Karpas-422 (cell line): ENCODE measurements around the gene AIF1L. TPM values are rescaled to one million over a fixed set of nuclear protein-coding genes. Genes with fewer than 3 reads are reported as not detected.

ENCODE experiments used
- DNase-seq: peaks from one replicate; pipeline ENCODE4 v3.0.0-alpha.2; 2015
- H2AFZ ChIP-seq: fragments of 200-600 bp; sonication (generic); 2 replicates; pipeline ENCODE4 v1.6.1; 2014; ENCODE audit warnings: antibody characterized with exemption, low read length, mixed read lengths
- H3K27ac ChIP-seq: fragments of 200-600 bp; sonication (generic); 2 replicates; pipeline ENCODE4 v1.5.1; 2014; ENCODE audit warnings: mild to moderate bottlenecking, low read length, moderate library complexity
- H3K27me3 ChIP-seq: fragments of 200-600 bp; sonication (generic); 2 replicates; pipeline ENCODE4 v1.6.1; 2014; ENCODE audit warnings: low read length, mixed read lengths
- H3K36me3 ChIP-seq: fragments of 200-600 bp; sonication (generic); 2 replicates; pipeline ENCODE4 v1.6.1; 2014; ENCODE audit warnings: low read length, mixed read lengths; ENCODE audit not compliant: insufficient read depth
- H3K4me1 ChIP-seq: fragments of 200-600 bp; sonication (generic); 2 replicates; pipeline ENCODE4 v1.6.1; 2014; ENCODE audit warnings: mild to moderate bottlenecking, low read length, mixed read lengths
- H3K4me2 ChIP-seq: fragments of 200-600 bp; sonication (generic); 2 replicates; pipeline ENCODE4 v1.6.1; 2014; ENCODE audit warnings: low read length, low read depth, mild to moderate bottlenecking; ENCODE audit not compliant: poor library complexity, severe bottlenecking
- H3K4me3 ChIP-seq: fragments of 200-600 bp; sonication (generic); 2 replicates; pipeline ENCODE4 v1.5.1; 2014; ENCODE audit warnings: mild to moderate bottlenecking, antibody characterized with exemption, low read length, mixed read lengths
- H3K79me2 ChIP-seq: fragments of 200-600 bp; sonication (generic); 2 replicates; pipeline ENCODE4 v1.6.1; 2014; ENCODE audit warnings: mild to moderate bottlenecking, low read length, mixed read lengths
- H3K9ac ChIP-seq: fragments of 200-600 bp; sonication (generic); 2 replicates; pipeline ENCODE4 v1.6.0; 2014; ENCODE audit warnings: low read length
- H3K9me2 ChIP-seq: fragments of 200-600 bp; sonication (generic), shearing (Covaris generic); replicated peaks from 2 replicates; pipeline ENCODE4 v1.6.0; 2014; ENCODE audit warnings: mild to moderate bottlenecking, low read length, moderate library complexity; ENCODE audit not compliant: insufficient read depth
- H3K9me3 ChIP-seq: fragments of 300-700, 200-600 bp; sonication (generic); 2 replicates; pipeline ENCODE4 v1.6.1; 2014; ENCODE audit warnings: low read length, mixed read lengths
- H4K20me1 ChIP-seq: fragments of 200-600 bp; sonication (generic); 2 replicates; pipeline ENCODE4 v1.6.1; 2014; ENCODE audit warnings: mild to moderate bottlenecking, antibody characterized with exemption, low read length, low read depth; ENCODE audit not compliant: insufficient read depth
- total RNA-seq: library from RNA; depleted of rRNA; stranded (reverse); fragments of >200 nt; shearing (Covaris generic); gene quantifications from 2 replicates; pipeline ENCODE4 v1.2.3, GENCODE V29; 2014; ENCODE audit warnings: low replicate concordance

Gene AIF1L
- total RNA-seq, 1 experiment from 2014 or later = not detected

GRCh38 chr9:131072107-131072870 lies 24.0 kb upstream of the AIF1L start:
- no peak overlapping the region for H2AFZ ChIP-seq
- no peaks in the 10 kb centered on the region for H4K20me1 ChIP-seq
- H3K36me3 ChIP-seq = no peaks in the 10 kb centered on the region
- no peaks in the 10 kb centered on the region for H3K9me3 ChIP-seq
- H3K79me2 ChIP-seq = no peaks in the 10 kb centered on the region
- no peak overlapping the region for H3K27ac ChIP-seq
- H3K9ac ChIP-seq = no peak overlapping the region
- no peak overlapping the region for H3K4me2 ChIP-seq
- H3K9me2 ChIP-seq = no peaks in the 10 kb centered on the region
- H3K4me3 ChIP-seq = no peak overlapping the region
- DNase-seq = no peak
- H3K4me1 ChIP-seq = no peaks in the 10 kb centered on the region
- no peaks in the 10 kb centered on the region for H3K27me3 ChIP-seq

GRCh38 chr9:131072871-131073237 lies 23.5 kb upstream of the AIF1L start:
- H3K9me2 ChIP-seq = no peaks in the 10 kb centered on the region
- no peak overlapping the region for H3K27ac ChIP-seq
- H3K4me1 ChIP-seq = no peaks in the 10 kb centered on the region
- H2AFZ ChIP-seq = no peak overlapping the region
- DNase-seq = no peak
- no peaks in the 10 kb centered on the region for H3K9me3 ChIP-seq
- H3K4me2 ChIP-seq = no peak overlapping the region
- H3K36me3 ChIP-seq = no peaks in the 10 kb centered on the region
- H3K27me3 ChIP-seq = no peaks in the 10 kb centered on the region
- H4K20me1 ChIP-seq = no peaks in the 10 kb centered on the region
- H3K4me3 ChIP-seq = no peak overlapping the region
- no peaks in the 10 kb centered on the region for H3K79me2 ChIP-seq
- no peak overlapping the region for H3K9ac ChIP-seq

GRCh38 chr9:131076347-131077195 lies 19.8 kb upstream of the AIF1L start:
- no peak overlapping the region for H3K4me2 ChIP-seq
- H3K36me3 ChIP-seq = no peaks in the 10 kb centered on the region
- DNase-seq = no peak
- H3K27me3 ChIP-seq = no peaks in the 10 kb centered on the region
- no peaks in the 10 kb centered on the region for H3K9me3 ChIP-seq
- no peaks in the 10 kb centered on the region for H3K9me2 ChIP-seq
- no peak overlapping the region for H3K9ac ChIP-seq
- H3K4me3 ChIP-seq = no peak overlapping the region
- no peaks in the 10 kb centered on the region for H3K4me1 ChIP-seq
- H3K79me2 ChIP-seq = no peaks in the 10 kb centered on the region
- no peak overlapping the region for H3K27ac ChIP-seq
- H2AFZ ChIP-seq = no peak overlapping the region
- H4K20me1 ChIP-seq = no peaks in the 10 kb centered on the region

GRCh38 chr9:131078427-131079366 lies 17.6 kb upstream of the AIF1L start:
- Histone ChIP-seq H3K9me3 (no peaks in the 10 kb centered on the region), H3K4me1 (no peaks in the 10 kb centered on the region), H2AFZ (no peak overlapping the region), H3K9me2 (no peaks in the 10 kb centered on the region), H4K20me1 (no peaks in the 10 kb centered on the region), H3K9ac (no peak overlapping the region), H3K27ac (no peak overlapping the region), H3K36me3 (no peaks in the 10 kb centered on the region), H3K4me3 (no peak overlapping the region), H3K4me2 (no peak overlapping the region), H3K27me3 (no peaks in the 10 kb centered on the region), H3K79me2 (no peaks in the 10 kb centered on the region)
- no peak for DNase-seq

- H3K4me2 ChIP-seq = no peak overlapping the region
- no peaks in the 10 kb centered on the region for H3K9me2 ChIP-seq
- no peak overlapping the region for H3K9ac ChIP-seq
- H2AFZ ChIP-seq = no peak overlapping the region
- no peaks in the 10 kb centered on the region for H3K9me3 ChIP-seq
- no peaks in the 10 kb centered on the region for H3K27me3 ChIP-seq
- H4K20me1 ChIP-seq = no peaks in the 10 kb centered on the region
- no peak overlapping the region for H3K27ac ChIP-seq
- no peaks in the 10 kb centered on the region for H3K4me1 ChIP-seq
- H3K4me3 ChIP-seq = no peak overlapping the region
- no peak for DNase-seq
- H3K79me2 ChIP-seq = no peaks in the 10 kb centered on the region
- H3K36me3 ChIP-seq = no peaks in the 10 kb centered on the region
Measured at GRCh38 chr9:131080589-131080988, 15.7 kb upstream of the AIF1L start.

GRCh38 chr9:131081868-131082267 lies 14.5 kb upstream of the AIF1L start:
- no peaks in the 10 kb centered on the region for H3K79me2 ChIP-seq
- no peak overlapping the region for H3K27ac ChIP-seq
- H3K9me3 ChIP-seq = no peaks in the 10 kb centered on the region

GRCh38 chr9:131082774-131083512 lies 13.4 kb upstream of the AIF1L start:
- H3K9ac ChIP-seq = no peak overlapping the region
- H3K9me2 ChIP-seq = no peaks in the 10 kb centered on the region
- H3K4me3 ChIP-seq = no peak overlapping the region
- H4K20me1 ChIP-seq = no peaks in the 10 kb centered on the region
- no peaks in the 10 kb centered on the region for H3K27me3 ChIP-seq
- H3K27ac ChIP-seq = no peak overlapping the region
- no peaks in the 10 kb centered on the region for H3K4me1 ChIP-seq
- no peak overlapping the region for H3K4me2 ChIP-seq
- H2AFZ ChIP-seq = no peak overlapping the region
- H3K79me2 ChIP-seq = no peaks in the 10 kb centered on the region
- no peaks in the 10 kb centered on the region for H3K36me3 ChIP-seq
- H3K9me3 ChIP-seq = no peaks in the 10 kb centered on the region
- no peak for DNase-seq

More at GRCh38 chr9:131081868-131082267, 14.5 kb upstream of the AIF1L start:
- Histone ChIP-seq H2AFZ (no peak overlapping the region), H3K36me3 (no peaks in the 10 kb centered on the region), H3K4me2 (no peak overlapping the region), H3K4me3 (no peak overlapping the region), H3K27me3 (no peaks in the 10 kb centered on the region), H3K9ac (no peak overlapping the region), H3K4me1 (no peaks in the 10 kb centered on the region), H3K9me2 (no peaks in the 10 kb centered on the region), H4K20me1 (no peaks in the 10 kb centered on the region)
- DNase-seq = no peak
